Activated T-cell treated with anti-CD3 and anti-CD28 coated beads for 4 hours (primary cell): ENCODE results near the gene PEPD.

ENCODE experiments used
- DNase-seq: peaks from one replicate; pipeline ENCODE4 v3.0.0-alpha.2; 2020

The PEPD gene

DNA sequence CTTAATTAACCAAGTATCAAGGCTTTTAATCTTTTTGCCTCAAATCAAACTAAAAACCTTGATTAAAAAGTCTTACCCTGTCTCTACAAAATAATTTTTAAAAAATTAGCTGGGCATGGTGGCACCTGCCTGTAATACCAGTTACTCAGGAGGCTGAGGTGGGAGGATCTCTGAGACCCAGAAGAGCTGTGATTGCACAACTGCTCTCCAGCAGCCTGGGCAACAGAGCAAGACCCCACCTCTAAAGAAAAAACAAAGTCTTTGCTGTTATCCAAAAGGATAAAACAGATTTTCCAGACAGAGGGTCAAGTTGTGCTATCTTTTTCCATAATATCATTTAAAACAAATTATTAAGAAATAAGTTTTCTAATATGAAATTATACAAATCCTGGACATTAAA is 174.9 kb downstream of the PEPD start:
- DNase-seq: no peak

DNA sequence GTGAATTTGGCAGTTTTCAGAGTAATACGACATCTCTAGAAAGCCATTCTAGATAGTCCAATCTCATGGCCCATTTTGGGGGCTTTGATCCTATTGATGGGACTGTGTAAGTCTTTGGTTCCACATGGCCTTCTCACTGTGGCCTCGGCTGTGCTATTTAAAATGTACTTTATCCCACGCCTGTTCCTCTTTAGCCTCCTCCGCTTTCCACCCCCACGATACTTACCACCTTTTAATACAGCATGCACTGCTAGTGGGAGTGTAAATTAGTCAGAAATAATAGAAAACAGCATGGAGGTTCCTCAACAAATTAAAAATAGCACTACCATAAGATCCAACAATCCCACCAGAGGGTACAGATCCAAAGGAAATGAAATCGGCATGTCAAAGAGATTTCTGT is 176.4 kb downstream of the PEPD start:
- no peak for DNase-seq

DNA sequence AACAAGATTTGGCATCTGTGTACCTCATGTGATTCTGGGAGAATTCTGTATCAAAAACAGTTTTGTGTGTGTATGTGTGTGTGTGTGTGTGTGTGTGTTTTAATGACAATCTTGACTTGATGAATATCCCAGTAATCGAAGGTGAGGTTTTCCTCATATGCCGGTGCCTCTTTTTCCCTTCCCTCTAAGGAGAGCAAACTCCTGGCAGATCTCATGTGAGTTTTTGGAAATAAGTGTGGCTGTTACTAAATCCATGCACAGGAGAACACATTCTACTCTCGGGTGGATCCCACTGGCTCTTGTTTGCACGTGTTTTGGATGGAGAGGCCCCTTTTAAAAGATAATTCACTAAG is 177.0 kb downstream of the PEPD start:
- DNase-seq: no peak

DNA sequence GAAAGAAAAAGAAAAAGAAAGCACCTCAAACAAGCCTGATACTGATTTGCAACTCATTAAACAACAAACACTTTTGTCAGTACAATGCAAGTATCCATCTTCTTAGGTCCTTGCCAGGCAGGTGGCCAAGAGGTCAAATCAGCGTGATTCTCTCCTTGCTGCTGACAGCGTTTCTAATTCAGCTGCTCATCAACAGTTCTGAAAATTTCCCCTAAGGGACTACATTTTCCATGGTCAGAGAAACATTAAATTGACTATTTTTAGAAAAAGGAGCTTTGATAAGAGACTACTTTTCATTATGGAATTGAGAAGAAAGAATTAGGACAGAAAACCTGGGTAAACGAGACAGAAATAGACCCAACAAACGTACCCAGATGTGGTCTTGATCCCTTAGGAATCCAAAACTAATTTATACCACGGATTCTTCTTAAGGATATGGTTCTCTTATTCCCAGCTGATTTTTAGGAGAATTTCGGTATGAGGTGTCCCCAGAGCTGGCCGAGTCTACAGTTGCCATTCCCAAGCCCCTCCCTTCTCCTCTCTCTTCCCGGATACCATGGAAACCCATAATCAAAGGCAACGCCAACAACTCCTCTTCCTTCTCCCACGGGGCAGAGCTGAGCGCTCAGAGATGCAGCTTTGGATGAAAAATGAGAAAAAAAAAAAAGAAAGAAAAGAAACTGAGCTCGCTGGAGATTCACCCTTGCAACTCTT is 177.6 kb downstream of the PEPD start:
- no peak for DNase-seq

DNA sequence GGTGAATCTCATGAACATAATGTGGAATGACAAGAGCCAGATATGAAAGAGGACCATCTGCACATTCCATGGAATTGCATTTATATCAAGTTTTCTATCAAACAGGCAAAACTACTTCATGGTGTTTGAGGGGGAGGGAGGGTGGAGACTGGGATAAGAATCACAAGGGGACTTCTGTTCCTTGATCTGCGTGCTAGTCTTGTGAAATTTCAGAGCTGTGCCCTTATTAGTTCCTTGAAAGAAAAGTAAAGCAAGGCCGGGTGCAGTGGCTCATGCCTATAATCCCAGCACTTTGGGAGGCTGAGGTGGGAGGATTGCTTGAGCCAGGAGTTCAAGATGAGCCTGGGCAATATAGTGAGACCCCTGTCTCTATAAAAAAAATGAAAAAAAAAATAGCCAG is 178.3 kb downstream of the PEPD start:
- no peak for DNase-seq

DNA sequence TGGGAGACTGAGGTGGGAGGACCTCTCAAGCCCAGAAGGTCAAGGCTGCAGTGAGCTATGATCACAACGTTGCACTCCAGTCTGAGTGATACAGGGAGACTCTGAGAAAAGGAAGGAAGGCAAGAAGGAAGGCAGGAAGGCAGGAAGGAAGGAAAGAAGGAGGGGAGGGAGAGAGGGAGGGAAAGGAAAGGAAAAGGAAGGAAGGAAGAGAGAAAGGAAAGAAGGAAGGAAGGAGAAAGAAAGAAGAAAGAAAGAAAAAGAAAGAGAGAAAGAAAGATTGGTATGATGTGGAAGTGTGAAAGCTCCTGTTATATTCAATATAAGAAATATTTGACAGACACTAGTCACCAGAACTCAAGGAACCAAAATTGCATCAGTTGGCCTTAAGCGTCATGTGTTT is 180.6 kb downstream of the PEPD start:
- DNase-seq: no peak

DNA sequence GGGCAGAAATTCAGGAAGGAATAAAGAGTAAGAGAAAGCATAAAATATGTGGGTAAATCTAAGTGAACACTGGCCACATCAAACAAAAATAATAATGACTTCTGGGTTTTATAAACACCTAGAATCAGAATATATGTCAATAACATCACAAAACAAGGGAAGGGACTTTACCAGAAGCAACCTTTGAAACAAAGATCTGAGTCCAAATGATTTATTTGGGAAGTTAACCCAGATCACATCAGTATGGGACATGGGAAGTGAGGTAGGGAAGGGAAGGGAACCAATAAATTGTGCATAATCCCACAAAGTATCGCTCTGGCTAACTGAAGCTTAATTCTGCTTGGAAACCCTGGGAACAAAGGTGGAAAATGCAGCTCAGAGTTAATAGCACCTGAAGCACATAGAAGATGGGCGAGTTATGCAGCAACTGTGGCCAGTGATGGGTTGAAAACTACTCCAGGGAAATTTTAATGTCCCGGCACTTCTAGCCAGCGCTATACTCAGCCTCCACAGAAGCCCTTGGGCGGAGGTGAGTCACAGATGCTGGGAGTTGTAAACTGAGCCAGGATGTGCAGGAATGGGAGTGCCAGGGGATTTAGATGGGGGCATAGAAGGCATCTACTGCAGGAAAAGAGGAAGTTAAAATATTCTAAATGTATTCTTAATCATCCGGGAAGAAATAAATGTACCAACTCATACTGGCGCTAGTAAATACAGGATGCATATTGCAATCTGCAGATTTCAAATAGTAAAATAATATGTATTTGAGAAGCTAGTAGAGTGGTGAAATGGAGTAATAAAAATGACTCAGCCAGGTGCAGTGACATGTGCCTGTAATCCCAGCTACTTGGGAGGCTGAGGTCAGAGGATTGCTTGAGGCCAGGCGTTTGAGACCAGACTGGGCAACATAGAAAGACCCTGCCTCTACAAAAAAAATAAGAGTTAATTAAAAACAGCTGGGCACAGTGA is 182.3 kb downstream of the PEPD start:
- DNase-seq: no peak
